ENCODE data around the gene FABP7. TPM values are rescaled to one million over a fixed set of nuclear protein-coding genes. Genes with fewer than 3 reads are reported as not detected.

FABP7 gene
- total RNA-seq, 1 donor from 2014 or later = not detected

- peak overlapping the region; percentile 80 to 83 for H3K4me3 ChIP-seq
- no peaks in the 10 kb centered on the region for H3K36me3 ChIP-seq
- no peaks in the 10 kb centered on the region for H3K4me1 ChIP-seq
- DNase-seq (ENCODE audit: low spot score in 2 of 2) = no peak
- TF ChIP-seq CTCF (IDR thresholded peaks at IDR 0.05) = no peak
- H3K27me3 ChIP-seq = no peaks in the 10 kb centered on the region
- peak overlapping the region; percentile 66 to 92 for H3K27ac ChIP-seq
- no peaks in the 10 kb centered on the region for H3K9me3 ChIP-seq
- intact Hi-C loops (cut with DNase I) = no loop called here
Observed at GRCh38 chr6:122790423-122791309, 11.2 kb downstream of the FABP7 start.

GRCh38 chr6:122791310-122791679 is 11.8 kb downstream of the FABP7 start:
- DNase-seq (ENCODE audit: low spot score in 2 of 2) = no peak
- no peak for TF ChIP-seq CTCF (IDR thresholded peaks at IDR 0.05)
- H3K27me3 ChIP-seq = no peaks in the 10 kb centered on the region
- H3K9me3 ChIP-seq = no peaks in the 10 kb centered on the region
- intact Hi-C loops (cut with DNase I) = no loop called here
- no peak overlapping the region for H3K27ac ChIP-seq
- no peaks in the 10 kb centered on the region for H3K4me1 ChIP-seq
- no peaks in the 10 kb centered on the region for H3K36me3 ChIP-seq
- H3K4me3 ChIP-seq = no peak overlapping the region

- H3K27me3 ChIP-seq = no peaks in the 10 kb centered on the region
- no peak overlapping the region for H3K4me3 ChIP-seq
- DNase-seq (ENCODE audit: low spot score in 2 of 2) = no peak
- no peaks in the 10 kb centered on the region for H3K4me1 ChIP-seq
- no peaks in the 10 kb centered on the region for H3K9me3 ChIP-seq
- no peaks in the 10 kb centered on the region for H3K36me3 ChIP-seq
- H3K27ac ChIP-seq = no peak overlapping the region
- intact Hi-C loops (cut with DNase I) = no loop called here
- TF ChIP-seq CTCF (IDR thresholded peaks at IDR 0.05) = no peak
Observed at GRCh38 chr6:122792766-122793165, 13.2 kb downstream of the FABP7 start.

GRCh38 chr6:122797537-122797936 is 18.0 kb downstream of the FABP7 start:
- no peaks in the 10 kb centered on the region for H3K27me3 ChIP-seq
- H3K36me3 ChIP-seq = no peaks in the 10 kb centered on the region
- H3K4me1 ChIP-seq = no peaks in the 10 kb centered on the region
- no peaks in the 10 kb centered on the region for H3K9me3 ChIP-seq
- intact Hi-C loops (cut with DNase I) = no loop called here
- TF ChIP-seq CTCF (IDR thresholded peaks at IDR 0.05) = no peak
- DNase-seq (ENCODE audit: low spot score in 2 of 2) = no peak
- no peak overlapping the region for H3K27ac ChIP-seq
- no peak overlapping the region for H3K4me3 ChIP-seq

- no peak for DNase-seq (ENCODE audit: low spot score in 2 of 2)
- TF ChIP-seq CTCF (IDR thresholded peaks at IDR 0.05) = no peak
Observed at GRCh38 chr6:122798099-122798641, 18.7 kb downstream of the FABP7 start.

More at GRCh38 chr6:122798099-122798641, 18.7 kb downstream of the FABP7 start:
- Histone ChIP-seq H3K9me3 (no peaks in the 10 kb centered on the region), H3K27ac (no peak overlapping the region), H3K27me3 (no peaks in the 10 kb centered on the region), H3K4me1 (no peaks in the 10 kb centered on the region), H3K36me3 (no peaks in the 10 kb centered on the region), H3K4me3 (no peak overlapping the region)
- intact Hi-C loops (cut with DNase I) = no loop called here

All from ascending aorta (tissue), 2 donors.